HepG2 (cell line): ENCODE measurements around the gene DDAH1. TPM values are rescaled to one million over a fixed set of nuclear protein-coding genes. Genes with fewer than 3 reads are reported as not detected.

Source experiments
- ATAC-seq: fragments of 200-7000 bp; cut with Tn5 transposase; 3 replicates; pipeline ENCODE4 v1.9.1; 2020; ENCODE audit warnings: mild to moderate bottlenecking, moderate library complexity
- BruUV-seq: library from RNA; stranded (reverse); fragments of 400-500 nt; replicated peaks from 2 replicates; lab custom pipeline; 2021; lab: Mats Ljungman, UMichigan
- CTCF ChIA-PET: fragments of 300-600 bp; formaldehyde crosslinking; extraction: SDS; loops from one replicate; lab custom pipeline; 2021; ENCODE audit warnings: low total read pairs, inconsistent platforms, low intra/inter-chr PET ratio; lab: Yijun Ruan, JAX
- POLR2A ChIA-PET: fragments of 350-600 bp; sonication (Branson Sonifier 250); formaldehyde crosslinking; loops from one replicate; lab custom pipeline; 2020; ENCODE audit warnings: antibody characterized with exemption, inconsistent platforms; lab: Yijun Ruan, JAX
- DNase-seq: peaks from one replicate; pipeline ENCODE4 v3.0.0-alpha.2; 2015; ENCODE audit warnings: low spot score
- FAIRE-seq: peaks from 3 replicates; lab custom pipeline; 2011; peaks lifted over from hg19 to GRCh38; lab: Jason Lieb, UNC
- H2AFZ ChIP-seq: one replicate; pipeline ENCODE4 v1.6.1; 2011; ENCODE audit warnings: low read length, inconsistent platforms
- H3K27ac ChIP-seq: fragments of 300-600 bp; 3 replicates; pipeline ENCODE4 v1.8.0; 2011; ENCODE audit warnings: mixed run types, mild to moderate bottlenecking, mixed read lengths, low read length, inconsistent platforms; ENCODE audit not compliant: insufficient read depth; ENCODE audit errors: extremely low read length
- H3K27me3 ChIP-seq, 2 experiments: fragments of 200-600 bp in 1 of 2; 2 replicates in 1 of 2; 3 replicates in 1 of 2; pipeline versions ENCODE4 v1.6.0 to v1.8.0; 2011; ENCODE audit warnings: low read length in 2 of 2, mild to moderate bottlenecking in 2 of 2, moderate library complexity in 2 of 2, inconsistent platforms in 1 of 2; ENCODE audit not compliant: insufficient read depth in 2 of 2, control insufficient read depth in 1 of 2
- H3K36me3 ChIP-seq, 2 experiments: fragments of 200-600 bp in 1 of 2; replicated peaks in 1 of 2; 2 replicates in 1 of 2; 3 replicates in 1 of 2; pipeline versions ENCODE4 v1.5.1 to v1.8.0; 2011; ENCODE audit warnings: low read length in 2 of 2, inconsistent platforms in 1 of 2; ENCODE audit not compliant: insufficient read depth in 2 of 2, control insufficient read depth in 1 of 2
- H3K4me1 ChIP-seq: 2 replicates; pipeline ENCODE4 v1.5.1; 2012; ENCODE audit warnings: low read length, inconsistent platforms; ENCODE audit not compliant: insufficient read depth
- H3K4me2 ChIP-seq: 2 replicates; pipeline ENCODE4 v1.6.0; 2011; ENCODE audit warnings: low read depth, low read length, inconsistent platforms
- H3K4me3 ChIP-seq, 3 experiments: fragments of 200-600 bp in 1 of 3; sonication (generic), shearing (Covaris generic) in 1 of 3; replicated peaks in 1 of 3; 2 replicates each; pipeline ENCODE4 v1.5.1; 2011 to 2016; ENCODE audit warnings: low read length in 3 of 3, inconsistent platforms in 2 of 3, low read depth in 2 of 3, mild to moderate bottlenecking in 2 of 3, control low read depth in 1 of 3, mixed read lengths in 1 of 3; ENCODE audit not compliant: insufficient read depth in 1 of 3
- H3K79me2 ChIP-seq: one replicate; pipeline ENCODE4 v1.6.1; 2011; ENCODE audit warnings: low read length, inconsistent platforms; ENCODE audit not compliant: insufficient read depth
- H3K9ac ChIP-seq: 2 replicates; pipeline ENCODE4 v1.6.0; 2011; ENCODE audit warnings: mild to moderate bottlenecking, low read depth, low read length, inconsistent platforms; ENCODE audit not compliant: insufficient read depth
- H3K9me3 ChIP-seq: 2 replicates; pipeline ENCODE4 v1.5.1; 2012; ENCODE audit warnings: mild to moderate bottlenecking, low read length
- H4K20me1 ChIP-seq: 2 replicates; pipeline ENCODE4 v1.6.0; 2011; ENCODE audit warnings: inconsistent platforms, mild to moderate bottlenecking, low read length, moderate library complexity; ENCODE audit not compliant: insufficient read depth
- CSRNP1 ChIP-seq: sonication (generic); formaldehyde crosslinking; IDR thresholded peaks from 2 replicates; pipeline ENCODE4 v1.8.1; 2023; ENCODE audit warnings: mild to moderate bottlenecking, missing genetic modification reagents
- DNMT1 ChIP-seq: sonication (generic); formaldehyde crosslinking; IDR thresholded peaks from 2 replicates; pipeline ENCODE4 v1.5.1; 2020; ENCODE audit warnings: mild to moderate bottlenecking, missing genetic modification reagents
- HNRNPL ChIP-seq: fragments of 200-400 bp; formaldehyde crosslinking; IDR thresholded peaks from 2 replicates; pipeline ENCODE4 v1.6.1; 2017; ENCODE audit warnings: mild to moderate bottlenecking, low read depth, low read length
- MEIS2 ChIP-seq: sonication (generic); formaldehyde crosslinking; IDR thresholded peaks from 2 replicates; pipeline ENCODE4 v1.9.0; 2021; ENCODE audit warnings: mild to moderate bottlenecking, missing genetic modification reagents
- MTERF4 ChIP-seq: sonication (generic); formaldehyde crosslinking; IDR thresholded peaks from 2 replicates; pipeline ENCODE4 v1.8.0; 2023; ENCODE audit warnings: mild to moderate bottlenecking, missing genetic modification reagents
- NFE2L2 ChIP-seq: fragments of 150-350 bp; IDR thresholded peaks from 2 replicates; pipeline ENCODE4 v1.6.1; 2014; ENCODE audit warnings: low read length
- NFRKB ChIP-seq: fragments of 450-650 bp; IDR thresholded peaks from 2 replicates; pipeline ENCODE4 v1.6.1; 2017
- REPIN1 ChIP-seq: sonication (generic); formaldehyde crosslinking; IDR thresholded peaks from 2 replicates; pipeline ENCODE4 v1.8.0; 2022; ENCODE audit warnings: missing genetic modification reagents, low read depth, mild to moderate bottlenecking, borderline replicate concordance
- SALL1 ChIP-seq: sonication (generic); formaldehyde crosslinking; IDR thresholded peaks from 2 replicates; pipeline ENCODE4 v1.8.0; 2022; ENCODE audit warnings: mild to moderate bottlenecking, missing genetic modification reagents
- ZNF18 ChIP-seq: sonication (generic); formaldehyde crosslinking; IDR thresholded peaks from 2 replicates; pipeline ENCODE4 v1.8.0; 2022; ENCODE audit warnings: mild to moderate bottlenecking, missing genetic modification reagents; ENCODE audit not compliant: insufficient replicate concordance
- ZNF251 ChIP-seq: sonication (generic); formaldehyde crosslinking; IDR thresholded peaks from 2 replicates; pipeline ENCODE4 v1.9.0; 2021; ENCODE audit warnings: mild to moderate bottlenecking, missing genetic modification reagents
- ZSCAN21 ChIP-seq: sonication (generic); formaldehyde crosslinking; IDR thresholded peaks from 2 replicates; pipeline ENCODE4 v1.8.0; 2022; ENCODE audit warnings: mild to moderate bottlenecking, missing genetic modification reagents, moderate library complexity, borderline replicate concordance
- ZSCAN22 ChIP-seq: sonication (generic); formaldehyde crosslinking; IDR thresholded peaks from 2 replicates; pipeline ENCODE4 v1.4.0; 2020; ENCODE audit warnings: mild to moderate bottlenecking, missing genetic modification reagents
- WGBS: methylation state at CpG from one replicate; pipeline ENCODE4 v1.1.6; 2017; ENCODE audit warnings: low lambda C conversion rate; 5-methylcytosine and 5-hydroxymethylcytosine counted together
- in situ Hi-C: cut with HindIII; loops from 2 replicates; pipeline ENCODE4 v1.10.0; 2017; ENCODE audit warnings: low pct_unique_long_range_greater_than_20kb; ENCODE audit not compliant: extremely low pct_ligation_motif_present
- intact Hi-C: fragments of 100-400 bp; cut with micrococcal nuclease; formaldehyde crosslinking; loops from one replicate; pipeline ENCODE4 v1.10.0; 2022; ENCODE audit not compliant: unreplicated experiment
- polyA plus RNA-seq, 8 experiments: library from polyadenylated mRNA; depleted of rRNA in 3 of 8; stranded (reverse) in 7 of 8; unstranded in 1 of 8; fragments of >200 nt; fragmentation: Illumina TruSeq in 4 of 8; extraction: Trizol in 4 of 8; gene quantifications; 2 replicates each; pipeline versions ENCODE4 v1.2.1 to v1.2.3, GENCODE V29; 2011 to 2016; ENCODE audit warnings: low read depth in 4 of 8, missing spikeins in 1 of 8, mixed read lengths in 1 of 8; ENCODE audit not compliant: insufficient read depth in 1 of 8
- total RNA-seq, 5 experiments: library from RNA; depleted of rRNA; stranded (reverse); fragments of >200 nt; fragmentation: Illumina TruSeq; extraction: Trizol; gene quantifications; 2 replicates each; pipeline ENCODE4 v1.2.3, GENCODE V29; 2016; ENCODE audit warnings: low read depth in 1 of 5

Gene DDAH1
- total and polyA plus RNA-seq, 2 of the 13 experiments (the other 11 are each of a cell fraction or from before 2014, with no cell fraction given), result 39.7 to 64.4 TPM

GRCh38 chr1:85296980-85297379, 168.0 kb downstream of the DDAH1 start:
- CTCF ChIA-PET, result no interaction called here
- H3K4me1 ChIP-seq, result peaks cover 20% of the 10 kb centered on the region
- POLR2A ChIA-PET, result interaction anchor here (2.1 kb wide), 1 partner anchor 21 kb away, joined by 8 read pairs; the partner anchor contains the start of gene BCL10

More at GRCh38 chr1:85296980-85297379, 168.0 kb downstream of the DDAH1 start:
- Histone ChIP-seq H3K9me3 (no peaks in the 10 kb centered on the region), H3K79me2 (no peaks in the 10 kb centered on the region), H3K4me2 (no peak overlapping the region), H3K4me3 (no peak overlapping the region), H3K9ac (no peak overlapping the region), H4K20me1 (no peaks in the 10 kb centered on the region), H3K36me3 (no peaks in the 10 kb centered on the region), H3K27me3 (0 out of 5 replicates have a peak, but pooled peaks cover 0 to 4% of the 10 kb centered on the region in 2 experiments), H3K27ac (no peak overlapping the region), H2AFZ (no peak overlapping the region)
- in situ Hi-C loops (no loop called here), intact Hi-C loops (no loop called here)
- no TSS peak for BruUV-seq
- TF ChIP-seq MEIS2, result no peak
- no peak for TF ChIP-seq CSRNP1
- no peak for TF ChIP-seq ZSCAN22 (CRISPR knock-in tag)
- no peak for TF ChIP-seq NFRKB
- TF ChIP-seq HNRNPL, result no peak
- TF ChIP-seq NFE2L2, result no peak
- TF ChIP-seq ZNF251 (CRISPR knock-in tag), result no peak
- TF ChIP-seq MTERF4 (CRISPR knock-in tag), result no peak
- TF ChIP-seq SALL1 (CRISPR knock-in tag), result no peak
- TF ChIP-seq ZSCAN21 (CRISPR knock-in tag), result no peak
- no peak for TF ChIP-seq DNMT1 (CRISPR knock-in tag)
- TF ChIP-seq REPIN1 (CRISPR knock-in tag), result no peak
- no peak for TF ChIP-seq ZNF18 (CRISPR knock-in tag)
- no peak for ATAC-seq
- no peak for DNase-seq
- FAIRE-seq, result no peak
- 32% methylated on average over 1 of the region's 1 CpG for WGBS
